Measurements from ENCODE around the gene RAB3IL1.

DNA sequence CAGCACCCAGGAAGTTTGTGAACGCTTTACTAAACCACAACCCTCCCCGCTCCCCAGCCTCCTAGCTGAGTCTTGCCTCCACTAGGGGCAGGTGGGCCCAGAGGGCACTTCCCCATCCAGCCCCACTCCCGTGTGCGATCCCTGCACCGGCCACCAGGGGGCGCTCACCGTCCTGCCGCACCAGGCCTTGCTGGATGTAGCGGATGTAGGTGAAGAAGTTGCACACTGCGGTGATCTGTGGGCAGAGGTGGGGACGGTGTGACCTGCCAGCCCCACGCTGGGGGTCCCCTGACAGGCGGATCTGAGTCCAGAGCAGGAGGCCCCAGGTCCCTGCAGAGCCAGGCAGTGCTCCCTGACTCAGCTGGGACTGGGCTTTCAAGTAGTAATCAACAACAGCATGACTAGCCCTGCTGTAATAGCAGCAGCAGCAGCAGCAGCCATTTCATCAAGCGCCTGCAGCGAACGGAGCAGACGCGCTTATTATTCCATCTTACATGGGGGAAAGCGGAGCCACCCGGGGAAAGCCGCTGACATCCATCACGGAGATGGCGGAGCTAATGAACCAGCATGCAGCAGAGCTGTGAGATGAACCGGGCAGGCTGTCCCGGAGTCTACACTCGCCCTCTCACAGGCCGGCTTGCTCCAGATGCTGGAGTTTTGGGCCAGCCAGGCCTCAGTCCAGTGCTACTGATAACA is 18.1 kb downstream of the RAB3IL1 start:
- TF ChIP-seq POLR2A (IDR thresholded peaks at IDR 0.05; ENCODE audit: low read depth, low read length) (no peak), POLR2AphosphoS5 (IDR thresholded peaks at IDR 0.05; ENCODE audit: low read depth, low read length) (no peak)

Data from GM12891 (cell line).